ENCODE results near the gene CD300LB.

Gene CD300LB

GRCh38 chr17:74569020-74570003 is 38.0 kb upstream of the CD300LB start:
- DNase-seq (ENCODE audit: low read depth), result peak; percentile 100

GRCh38 chr17:74568106-74568873 is 37.0 kb upstream of the CD300LB start:
- no peak for DNase-seq (ENCODE audit: low read depth)
- no peak overlapping the region for H3K4me3 ChIP-seq (ENCODE audit: low read length)
- TF ChIP-seq CTCF (conservative IDR thresholded peaks at IDR 0.05; ENCODE audit: low read depth, low read length), result no peak

More at GRCh38 chr17:74569020-74570003, 38.0 kb upstream of the CD300LB start:
- no peak overlapping the region for H3K4me3 ChIP-seq (ENCODE audit: low read length)
- TF ChIP-seq CTCF (conservative IDR thresholded peaks at IDR 0.05; ENCODE audit: low read depth, low read length), result no peak

GRCh38 chr17:74567397-74567796 is 36.1 kb upstream of the CD300LB start, which contains the start of gene CD300H:
CD300H (minus strand) TSS chr17:74567509.
- no peak within 1 kb of the TSS for H3K4me3 ChIP-seq (ENCODE audit: low read length)
- TF ChIP-seq CTCF (conservative IDR thresholded peaks at IDR 0.05; ENCODE audit: low read depth, low read length), result no peak
- DNase-seq (ENCODE audit: low read depth), result no peak

GRCh38 chr17:74566132-74566753 is 35.0 kb upstream of the CD300LB start:
- peak; percentile 85 for TF ChIP-seq CTCF (conservative IDR thresholded peaks at IDR 0.05; ENCODE audit: low read depth, low read length)

GRCh38 chr17:74565126-74565525 is 33.9 kb upstream of the CD300LB start:
- TF ChIP-seq CTCF (conservative IDR thresholded peaks at IDR 0.05; ENCODE audit: low read depth, low read length), result no peak
- no peak for DNase-seq (ENCODE audit: low read depth)
- H3K4me3 ChIP-seq (ENCODE audit: low read length), result no peak overlapping the region

More at GRCh38 chr17:74566132-74566753, 35.0 kb upstream of the CD300LB start:
- H3K4me3 ChIP-seq (ENCODE audit: low read length), result no peak overlapping the region
- no peak for DNase-seq (ENCODE audit: low read depth)

- no peak for TF ChIP-seq CTCF (conservative IDR thresholded peaks at IDR 0.05; ENCODE audit: low read depth, low read length)
- H3K4me3 ChIP-seq (ENCODE audit: low read length), result no peak overlapping the region
- DNase-seq (ENCODE audit: low read depth), result no peak
These were observed 32.1 kb upstream of the CD300LB start for GRCh38 chr17:74563358-74563757.

Data from retinal pigment epithelial cell (primary cell).